Measurements from ENCODE around the gene DISC1. TPM values are rescaled to one million over a fixed set of nuclear protein-coding genes. Genes with fewer than 3 reads are reported as not detected.

Gene DISC1
- total RNA-seq, 1 experiment from 2014 or later: 0.36 TPM

- ChIA-PET CTCF (no interaction called here), POLR2A (no interaction called here)
- intact Hi-C loops (cut with micrococcal nuclease; ENCODE audit: unreplicated experiment): no loop called here
- Histone ChIP-seq H3K27ac (ENCODE audit: low read length) (no peak overlapping the region), H3K36me3 (ENCODE audit: control insufficient read depth, insufficient read depth, low read length) (no peaks in the 10 kb centered on the region; the same call in 1 of the 2 replicates), H3K4me3 (ENCODE audit: low read depth in 2 of 2, low read length in 2 of 2) (no peak overlapping the region), H3K4me1 (ENCODE audit: control insufficient read depth, insufficient read depth, low read length) (no peaks in the 10 kb centered on the region), H3K27me3 (ENCODE audit: control insufficient read depth, insufficient read depth, low read length) (no peaks in the 10 kb centered on the region), H3K9me3 (ENCODE audit: control insufficient read depth, insufficient read depth, low read depth, low read length) (no peaks in the 10 kb centered on the region)
- ATAC-seq (no peak), DNase-seq (ENCODE audit: low read depth, low spot score) (no peak)
- TF ChIP-seq REST (IDR thresholded peaks at IDR 0.05; ENCODE audit: insufficient read depth in 1 of 2, low read depth in 2 of 2, low read length in 1 of 2) (no peak), CTCF (IDR thresholded peaks at IDR 0.05) (no peak), POLR2AphosphoS5 (IDR thresholded peaks at IDR 0.05; ENCODE audit: low read depth, low read length) (no peak), SIN3A (IDR thresholded peaks at IDR 0.05; ENCODE audit: borderline replicate concordance, insufficient read depth, low read depth, low read length) (no peak), TCF7L2 (IDR thresholded peaks at IDR 0.05; ENCODE audit: low read depth, low read length) (no peak)
- in situ Hi-C loops (cut with HindIII; ENCODE audit: low pct_unique_long_range_greater_than_20kb, low sequenced_read_pairs): no loop called here
- BruUV-seq (replicated peaks): no TSS peak
These were observed 338.4 kb downstream of the DISC1 start for GRCh38 chr1:231964961-231965360.

- H3K9me3 ChIP-seq (ENCODE audit: control insufficient read depth, insufficient read depth, low read depth, low read length): no peaks in the 10 kb centered on the region
- TF ChIP-seq TCF7L2 (IDR thresholded peaks at IDR 0.05; ENCODE audit: low read depth, low read length) (no peak), REST (IDR thresholded peaks at IDR 0.05; ENCODE audit: insufficient read depth in 1 of 2, low read depth in 2 of 2, low read length in 1 of 2) (no peak), CTCF (IDR thresholded peaks at IDR 0.05) (no peak), POLR2AphosphoS5 (IDR thresholded peaks at IDR 0.05; ENCODE audit: low read depth, low read length) (no peak), SIN3A (IDR thresholded peaks at IDR 0.05; ENCODE audit: borderline replicate concordance, insufficient read depth, low read depth, low read length) (no peak)
- intact Hi-C loops (cut with micrococcal nuclease; ENCODE audit: unreplicated experiment): no loop called here
- no peak for DNase-seq (ENCODE audit: low read depth, low spot score)
- ChIA-PET CTCF (no interaction called here), POLR2A (no interaction called here)
- H3K27me3 ChIP-seq (ENCODE audit: control insufficient read depth, insufficient read depth, low read length): no peaks in the 10 kb centered on the region
- in situ Hi-C loops (cut with HindIII; ENCODE audit: low pct_unique_long_range_greater_than_20kb, low sequenced_read_pairs): no loop called here
- H3K27ac ChIP-seq (ENCODE audit: low read length): no peak overlapping the region
- no TSS peak for BruUV-seq (replicated peaks)
- no peak overlapping the region for H3K4me3 ChIP-seq (ENCODE audit: low read depth in 2 of 2, low read length in 2 of 2)
- H3K4me1 ChIP-seq (ENCODE audit: control insufficient read depth, insufficient read depth, low read length): no peaks in the 10 kb centered on the region
- H3K36me3 ChIP-seq (ENCODE audit: control insufficient read depth, insufficient read depth, low read length): no peaks in the 10 kb centered on the region; the same call in 1 of the 2 replicates
- ATAC-seq: no peak
These were observed 339.0 kb downstream of the DISC1 start for GRCh38 chr1:231965615-231966014.
